Astrocyte (in vitro differentiated cells and primary cell): ENCODE results near the gene JAM3.

Experiments
- CTCF ChIP-seq: IDR thresholded peaks from 2 replicates; pipeline ENCODE4 v1.5.1; 2011; ENCODE audit warnings: low read depth, mild to moderate bottlenecking, inconsistent platforms, low read length, moderate library complexity; ENCODE audit not compliant: insufficient read depth
- EZH2 ChIP-seq: IDR thresholded peaks from 2 replicates; pipeline ENCODE4 v1.6.1; 2012; ENCODE audit warnings: mild to moderate bottlenecking, low read length, inconsistent platforms; ENCODE audit not compliant: insufficient read depth

DNA sequence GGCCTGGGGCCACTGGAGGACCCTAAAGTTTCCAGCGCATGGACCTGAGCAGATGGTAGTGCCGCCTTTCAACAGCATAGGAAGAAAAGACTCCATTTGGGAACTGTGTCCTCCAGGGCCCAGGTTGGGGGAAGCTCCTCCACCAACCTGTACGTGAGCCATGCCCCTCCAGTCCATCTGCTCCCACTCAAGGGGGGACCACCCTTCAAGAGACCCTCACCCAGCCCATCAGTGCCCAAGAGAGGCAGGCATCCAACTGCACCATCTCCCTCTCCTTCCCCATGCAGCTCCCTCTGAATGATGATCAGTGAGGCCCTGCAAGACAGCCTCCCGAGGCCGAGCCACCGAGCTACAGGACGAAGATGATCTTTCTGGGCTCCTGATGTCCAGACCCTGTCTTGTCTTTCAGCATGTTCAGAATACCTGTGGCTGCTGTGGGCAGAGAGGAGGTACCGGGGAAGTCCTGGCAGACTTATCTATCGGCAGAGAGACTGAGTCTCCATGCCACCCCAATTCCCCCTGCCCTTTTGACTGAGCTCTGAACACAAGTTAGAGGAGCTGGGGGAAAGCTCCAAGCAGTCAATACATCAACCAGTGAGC, 25.0 kb upstream of the JAM3 start:
- TF ChIP-seq CTCF (no peak), EZH2 (no peak)
